Endodermal cell (in vitro differentiated cells): ENCODE measurements around the gene ZIM2. TPM values are rescaled to one million over a fixed set of nuclear protein-coding genes. Genes with fewer than 3 reads are reported as not detected.

Source experiments
- DNase-seq: peaks from one replicate; pipeline ENCODE4 v3.0.0-alpha.2; 2017
- H3K27ac ChIP-seq: 2 replicates; pipeline ENCODE4 v1.5.1; 2013; ENCODE audit warnings: mild to moderate bottlenecking, low read depth, low read length, moderate library complexity
- H3K27me3 ChIP-seq: 2 replicates; pipeline ENCODE4 v1.6.1; 2013; ENCODE audit warnings: mild to moderate bottlenecking, low read length, moderate library complexity; ENCODE audit not compliant: insufficient read depth, control insufficient read depth, poor library complexity, severe bottlenecking
- H3K36me3 ChIP-seq: 2 replicates; pipeline ENCODE4 v1.7.0; 2013; ENCODE audit warnings: mild to moderate bottlenecking, low read length, moderate library complexity; ENCODE audit not compliant: control insufficient read depth, insufficient read depth
- H3K4me1 ChIP-seq: one replicate; pipeline ENCODE4 v1.7.0; 2013; ENCODE audit warnings: low read length; ENCODE audit not compliant: control insufficient read depth, insufficient read depth
- H3K4me3 ChIP-seq: 2 replicates; pipeline ENCODE4 v1.5.1; 2013; ENCODE audit warnings: mild to moderate bottlenecking, low read length, moderate library complexity
- H3K9ac ChIP-seq: 2 replicates; pipeline ENCODE4 v1.6.1; 2013; ENCODE audit warnings: mild to moderate bottlenecking, low read length, moderate library complexity; ENCODE audit not compliant: poor library complexity, severe bottlenecking; ENCODE audit errors: extremely low read depth
- H3K9me3 ChIP-seq: 2 replicates; pipeline ENCODE4 v1.6.1; 2013; ENCODE audit warnings: mild to moderate bottlenecking, low read length, moderate library complexity; ENCODE audit not compliant: control insufficient read depth
- H3K27ac Mint-ChIP-seq: 2 replicates; pipeline ENCODE4 v1.8.0; 2020; ENCODE audit warnings: mixed read lengths
- H3K27me3 Mint-ChIP-seq: 2 replicates; pipeline ENCODE4 v1.8.0; 2021; ENCODE audit warnings: mild to moderate bottlenecking, mixed read lengths; ENCODE audit not compliant: insufficient read depth
- H3K36me3 Mint-ChIP-seq: 2 replicates; pipeline ENCODE4 v1.8.0; 2020; ENCODE audit warnings: low read depth, mixed read lengths
- H3K4me1 Mint-ChIP-seq: 2 replicates; pipeline ENCODE4 v1.8.0; 2020; ENCODE audit warnings: mixed read lengths
- H3K4me3 Mint-ChIP-seq: 2 replicates; pipeline ENCODE4 v1.8.0; 2020; ENCODE audit warnings: mild to moderate bottlenecking, moderate library complexity, mixed read lengths
- H3K9me3 Mint-ChIP-seq: 2 replicates; pipeline ENCODE4 v1.8.0; 2020; ENCODE audit warnings: mild to moderate bottlenecking, mixed read lengths
- WGBS, 2 experiments: methylation state at CpG; one replicate each; pipeline versions ENCODE4 v1.1.5 to v1.1.7; 2013; ENCODE audit warnings: missing lambda C conversion rate in 2 of 2, mixed read lengths in 1 of 2; ENCODE audit not compliant: insufficient coverage in 1 of 2, insufficient read length in 1 of 2; 5-methylcytosine and 5-hydroxymethylcytosine counted together
- total RNA-seq, 2 donors: library from RNA; stranded (reverse); fragmentation: NEBNext Ultra II Directional in 1 of 2; extraction: Animal tissue kit (Norgen Biotek cat#: 25700) in 1 of 2; gene quantifications; 2 replicates in 1 of 2; 3 replicates in 1 of 2; pipeline ENCODE4 v1.2.1, GENCODE V29; 2021
- TF ChIP-seq, protein P1 (sequence below): fragments of 200-600 bp; sonication (generic); conservative IDR thresholded peaks from 2 replicates; pipeline ENCODE4 v1.5.0; 2021; ENCODE audit warnings: antibody characterized with exemption, mild to moderate bottlenecking

The ZIM2 gene
- total RNA-seq, 2 donors from 2014 or later = not detected

- 69 to 71% methylated on average over 5 of the region's 5 CpGs for WGBS, 2 experiments
These were observed 40.2 kb upstream of the ZIM2 start for GRCh38 chr19:56880592-56881190.

DNA sequence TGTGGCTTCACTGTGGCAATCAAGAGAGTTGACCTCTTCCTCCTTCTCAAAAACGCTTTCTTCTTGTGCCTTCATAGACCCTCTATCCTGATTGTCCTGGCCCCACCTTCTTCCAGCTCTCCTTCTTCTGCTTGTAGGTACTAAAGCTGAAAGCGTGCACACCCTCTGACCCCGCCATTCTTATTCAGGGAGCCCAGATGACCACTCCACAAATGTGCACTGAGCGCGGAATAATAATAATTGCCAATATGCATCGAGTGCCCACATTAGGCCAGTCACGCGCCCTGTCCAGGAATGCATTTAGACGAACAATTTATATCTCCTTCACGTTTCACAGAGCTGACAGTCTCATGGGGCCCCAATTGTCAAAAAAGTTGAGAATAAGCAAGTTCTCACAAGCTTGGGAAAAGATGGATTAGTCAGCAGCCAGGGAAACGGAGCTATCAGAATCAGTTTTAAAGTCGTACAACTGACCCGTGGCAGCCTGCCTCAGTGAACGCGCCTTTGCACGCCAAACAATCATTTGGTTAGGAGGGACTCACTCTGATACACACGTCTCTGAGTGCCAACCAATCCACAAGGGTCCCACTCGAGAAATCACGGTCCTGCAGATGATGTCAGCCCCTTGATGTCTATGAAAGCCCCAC is 36.7 kb upstream of the ZIM2 start:
- Mint-ChIP-seq H3K4me1 (no peaks in the 10 kb centered on the region), H3K4me3 (no peak overlapping the region), H3K27me3 (no peaks in the 10 kb centered on the region), H3K36me3 (peaks cover 8% of the 10 kb centered on the region), H3K27ac (no peak overlapping the region), H3K9me3 (peaks cover 90% of the 10 kb centered on the region)
- H3K36me3 ChIP-seq = no peaks in the 10 kb centered on the region
- TF ChIP-seq, protein P1, sequence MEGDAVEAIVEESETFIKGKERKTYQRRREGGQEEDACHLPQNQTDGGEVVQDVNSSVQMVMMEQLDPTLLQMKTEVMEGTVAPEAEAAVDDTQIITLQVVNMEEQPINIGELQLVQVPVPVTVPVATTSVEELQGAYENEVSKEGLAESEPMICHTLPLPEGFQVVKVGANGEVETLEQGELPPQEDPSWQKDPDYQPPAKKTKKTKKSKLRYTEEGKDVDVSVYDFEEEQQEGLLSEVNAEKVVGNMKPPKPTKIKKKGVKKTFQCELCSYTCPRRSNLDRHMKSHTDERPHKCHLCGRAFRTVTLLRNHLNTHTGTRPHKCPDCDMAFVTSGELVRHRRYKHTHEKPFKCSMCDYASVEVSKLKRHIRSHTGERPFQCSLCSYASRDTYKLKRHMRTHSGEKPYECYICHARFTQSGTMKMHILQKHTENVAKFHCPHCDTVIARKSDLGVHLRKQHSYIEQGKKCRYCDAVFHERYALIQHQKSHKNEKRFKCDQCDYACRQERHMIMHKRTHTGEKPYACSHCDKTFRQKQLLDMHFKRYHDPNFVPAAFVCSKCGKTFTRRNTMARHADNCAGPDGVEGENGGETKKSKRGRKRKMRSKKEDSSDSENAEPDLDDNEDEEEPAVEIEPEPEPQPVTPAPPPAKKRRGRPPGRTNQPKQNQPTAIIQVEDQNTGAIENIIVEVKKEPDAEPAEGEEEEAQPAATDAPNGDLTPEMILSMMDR = no peak
- DNase-seq = no peak
- H3K9ac ChIP-seq = no peak overlapping the region
- 75 to 88% methylated on average over 16 to 19 of the region's 19 CpGs for WGBS, 2 experiments
- no peak overlapping the region for H3K4me3 ChIP-seq
- no peaks in the 10 kb centered on the region for H3K27me3 ChIP-seq
- H3K27ac ChIP-seq = no peak overlapping the region
- H3K9me3 ChIP-seq = peaks cover 66% of the 10 kb centered on the region
- no peaks in the 10 kb centered on the region for H3K4me1 ChIP-seq

More at GRCh38 chr19:56880592-56881190, 40.2 kb upstream of the ZIM2 start:
- DNase-seq = no peak
- Mint-ChIP-seq H3K27me3 (no peaks in the 10 kb centered on the region), H3K4me1 (no peaks in the 10 kb centered on the region), H3K9me3 (peaks cover 95% of the 10 kb centered on the region), H3K27ac (no peak overlapping the region), H3K36me3 (peaks cover 2% of the 10 kb centered on the region), H3K4me3 (no peak overlapping the region)
- H3K4me1 ChIP-seq = no peaks in the 10 kb centered on the region
- H3K4me3 ChIP-seq = no peak overlapping the region
- TF ChIP-seq, protein P1 = no peak
- no peaks in the 10 kb centered on the region for H3K36me3 ChIP-seq
- no peak overlapping the region for H3K9ac ChIP-seq
- H3K9me3 ChIP-seq = peaks cover 73% of the 10 kb centered on the region
- H3K27me3 ChIP-seq = no peaks in the 10 kb centered on the region
- H3K27ac ChIP-seq = no peak overlapping the region

DNA sequence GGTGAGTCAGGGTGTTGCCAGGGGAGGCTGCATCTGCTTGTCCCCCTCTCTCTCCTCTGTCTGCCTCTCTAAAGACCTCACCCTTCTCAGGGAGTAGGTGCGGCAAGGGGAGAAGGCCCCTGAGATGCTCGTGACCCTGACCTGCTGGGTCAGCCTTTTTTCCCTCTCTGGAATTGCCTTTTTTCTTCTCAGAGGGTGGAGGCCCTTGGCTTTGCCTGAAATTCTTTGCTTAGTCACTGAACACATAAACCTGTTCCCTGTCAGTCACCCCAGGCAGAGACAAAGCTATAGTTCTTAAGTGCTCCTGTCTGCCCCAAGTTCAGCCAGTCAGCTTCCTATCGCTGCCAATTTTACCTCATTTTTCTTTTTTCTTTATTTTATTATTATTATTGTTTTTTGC is 35.2 kb upstream of the ZIM2 start:
- WGBS, 2 experiments = 79 to 81% methylated on average over 2 of the region's 3 CpGs
- Mint-ChIP-seq H3K27me3 (no peaks in the 10 kb centered on the region), H3K4me3 (no peak overlapping the region), H3K36me3 (peaks cover 8% of the 10 kb centered on the region), H3K9me3 (peaks cover 92% of the 10 kb centered on the region), H3K4me1 (no peaks in the 10 kb centered on the region), H3K27ac (no peak overlapping the region)
- Histone ChIP-seq H3K4me1 (no peaks in the 10 kb centered on the region), H3K36me3 (no peaks in the 10 kb centered on the region), H3K9me3 (peaks cover 55% of the 10 kb centered on the region), H3K27me3 (no peaks in the 10 kb centered on the region), H3K9ac (no peak overlapping the region), H3K4me3 (no peak overlapping the region), H3K27ac (no peak overlapping the region)
- TF ChIP-seq, protein P1 = no peak
- DNase-seq = no peak
